ENCODE measurements around the gene ARL14EPL. TPM values are rescaled to one million over a fixed set of nuclear protein-coding genes. Genes with fewer than 3 reads are reported as not detected.

ARL14EPL gene
- total RNA-seq, 4 donors from 2014 or later: not detected

DNA sequence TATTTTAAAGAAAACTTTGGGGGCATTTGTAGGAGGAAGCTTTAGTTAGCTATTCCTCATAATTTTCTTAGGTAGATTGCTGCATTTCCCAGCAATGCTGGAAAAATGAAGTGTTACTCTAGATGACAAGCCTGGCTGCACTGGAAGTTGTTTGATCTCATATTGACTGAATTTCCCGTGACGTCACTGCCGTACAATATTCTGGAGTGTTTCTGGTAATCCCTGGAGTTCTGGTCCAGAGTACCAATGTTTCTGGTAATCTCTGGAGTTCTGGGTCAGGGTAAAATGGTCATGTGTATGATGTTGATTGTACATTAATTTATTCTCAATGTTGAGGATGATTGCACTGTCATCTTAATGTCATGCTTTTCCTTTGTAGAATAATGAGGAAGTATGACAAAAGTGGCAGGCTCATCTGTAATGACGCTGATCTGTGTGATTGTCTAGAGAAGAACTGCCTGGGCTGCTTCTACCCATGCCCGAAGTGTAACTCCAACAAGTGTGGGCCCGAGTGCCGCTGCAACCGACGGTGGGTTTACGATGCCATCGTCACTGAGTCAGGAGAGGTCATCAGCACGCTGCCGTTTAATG is 26.2 kb downstream of the ARL14EPL start:
- Histone ChIP-seq H3K27ac (no peak overlapping the region), H3K4me3 (no peak overlapping the region), H3K27me3 (no peaks in the 10 kb centered on the region), H3K9me3 (no peaks in the 10 kb centered on the region), H3K4me1 (no peaks in the 10 kb centered on the region), H3K36me3 (no peaks in the 10 kb centered on the region)
- TF ChIP-seq CTCF (IDR thresholded peaks at IDR 0.05): no peak
- TF ChIP-seq POLR2A (IDR thresholded peaks at IDR 0.05): no peak
- DNase-seq: no peak

DNA sequence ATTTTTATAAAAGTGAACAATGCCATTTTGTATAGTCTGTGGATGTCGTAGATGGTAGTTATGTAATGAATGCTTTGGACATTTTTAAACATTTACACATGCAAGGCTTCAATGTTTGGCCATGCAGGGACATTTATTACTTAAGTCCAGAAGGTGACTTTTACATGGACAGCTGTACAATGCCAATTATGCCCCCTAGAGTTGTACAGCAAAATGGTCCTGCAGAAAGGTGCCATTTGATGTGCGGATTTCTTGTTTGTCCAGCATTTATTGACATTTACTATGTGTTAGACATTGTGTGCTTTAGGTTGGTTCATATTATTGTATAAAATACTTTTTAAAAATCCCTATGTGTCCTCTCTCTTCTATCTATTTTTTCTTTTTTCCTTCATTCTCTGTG is 30.1 kb downstream of the ARL14EPL start:
- H3K9me3 ChIP-seq: no peaks in the 10 kb centered on the region
- H3K36me3 ChIP-seq: no peaks in the 10 kb centered on the region
- no peaks in the 10 kb centered on the region for H3K27me3 ChIP-seq
- H3K4me3 ChIP-seq: no peak overlapping the region
- TF ChIP-seq CTCF (IDR thresholded peaks at IDR 0.05) (no peak), POLR2A (IDR thresholded peaks at IDR 0.05) (no peak)
- H3K4me1 ChIP-seq: no peaks in the 10 kb centered on the region
- H3K27ac ChIP-seq: no peak overlapping the region
- no peak for DNase-seq

DNA sequence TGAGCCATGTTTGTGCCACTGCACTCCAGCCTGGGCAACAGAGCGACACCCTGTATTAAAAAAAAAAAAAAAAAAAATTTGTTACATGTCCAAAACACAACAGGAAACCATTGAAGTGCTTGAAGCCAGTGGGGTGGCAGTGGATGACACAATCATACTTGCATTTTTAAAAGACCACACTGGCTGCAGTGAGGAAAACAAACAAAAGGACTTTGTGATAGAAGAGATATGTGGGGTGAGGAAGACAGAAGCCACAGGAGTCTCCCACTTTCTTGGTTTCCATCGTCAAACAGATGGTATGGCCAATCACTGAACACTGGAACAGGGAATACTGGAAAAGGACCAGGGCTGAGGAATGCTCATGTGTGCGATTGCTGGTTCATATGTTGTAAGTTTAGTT is 31.7 kb downstream of the ARL14EPL start:
- DNase-seq: no peak
- H3K4me1 ChIP-seq: no peaks in the 10 kb centered on the region
- TF ChIP-seq CTCF (IDR thresholded peaks at IDR 0.05) (no peak), POLR2A (IDR thresholded peaks at IDR 0.05) (no peak)

GRCh38 chr5:116068028-116068632 is 35.9 kb downstream of the ARL14EPL start:
- H3K27ac ChIP-seq: no peak overlapping the region
- peak in 2 of 3 donors; percentile 32 to 59 for DNase-seq
- H3K9me3 ChIP-seq: no peaks in the 10 kb centered on the region
- no peaks in the 10 kb centered on the region for H3K36me3 ChIP-seq
- no peaks in the 10 kb centered on the region for H3K27me3 ChIP-seq
- no peak for TF ChIP-seq POLR2A (IDR thresholded peaks at IDR 0.05)
- TF ChIP-seq CTCF (IDR thresholded peaks at IDR 0.05): peak; percentile 78 to 89 (median 84)
- no peaks in the 10 kb centered on the region for H3K4me1 ChIP-seq
- H3K4me3 ChIP-seq: no peak overlapping the region

More for the DNA sequence above, 31.7 kb downstream of the ARL14EPL start:
- Histone ChIP-seq H3K27ac (no peak overlapping the region), H3K9me3 (no peaks in the 10 kb centered on the region), H3K36me3 (no peaks in the 10 kb centered on the region), H3K27me3 (no peaks in the 10 kb centered on the region), H3K4me3 (no peak overlapping the region)

DNA sequence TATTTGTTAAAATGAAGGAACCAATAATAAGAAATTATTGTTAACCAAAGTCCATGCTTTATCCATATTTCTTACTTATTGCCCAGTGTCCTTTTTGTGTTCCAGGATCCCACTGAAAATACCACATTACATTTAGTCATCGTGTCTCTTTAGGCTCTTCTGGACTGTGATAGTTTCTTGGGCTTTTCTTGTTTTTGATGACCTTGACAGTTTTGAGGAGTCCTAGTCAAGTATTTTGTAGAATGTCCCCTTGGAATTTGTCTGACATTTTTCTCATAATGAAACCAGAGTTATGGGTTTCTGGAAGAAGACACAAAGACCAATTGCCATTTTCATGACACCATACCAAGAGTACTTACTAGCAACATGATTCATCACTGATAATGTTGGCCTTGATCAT is 38.9 kb downstream of the ARL14EPL start:
- no peaks in the 10 kb centered on the region for H3K27me3 ChIP-seq
- no peak overlapping the region for H3K4me3 ChIP-seq
- peaks cover 0 to 5% (median 1%) of the 10 kb centered on the region in 4 donors for H3K4me1 ChIP-seq
- no peak for DNase-seq
- H3K36me3 ChIP-seq: no peaks in the 10 kb centered on the region
- no peaks in the 10 kb centered on the region for H3K9me3 ChIP-seq
- no peak overlapping the region for H3K27ac ChIP-seq
- no peak for TF ChIP-seq CTCF (IDR thresholded peaks at IDR 0.05)
- TF ChIP-seq POLR2A (IDR thresholded peaks at IDR 0.05): no peak
